Measurements from ENCODE around the gene H2AZ2.

GRCh38 chr7:44889086-44889781 is 41.3 kb upstream of the H2AZ2 start:
- TF ChIP-seq EZH2 (IDR thresholded peaks at IDR 0.05; ENCODE audit: insufficient read depth, poor library complexity, severe bottlenecking): no peak
- TF ChIP-seq EZH2phosphoT487 (IDR thresholded peaks at IDR 0.05; ENCODE audit: insufficient read depth, low read depth): no peak
